ENCODE measurements around the gene NRBP1. TPM values are rescaled to one million over a fixed set of nuclear protein-coding genes. Genes with fewer than 3 reads are reported as not detected.

NRBP1 gene
- total RNA-seq, 3 donors from 2014 or later (not counting 1 experiment from before 2014, with no cell fraction given): 240 to 278 (median 262) TPM

- peaks cover 15 to 25% of the 10 kb centered on the region in 2 donors for H3K4me1 Mint-ChIP-seq
- DNase-seq (peak in 1 of 2 donors; percentile 75), ATAC-seq (peak; percentile 82 to 89 (median 87))
- H3K9me3 Mint-ChIP-seq: no peaks in the 10 kb centered on the region
- Histone ChIP-seq H3K27me3 (ENCODE audit: control insufficient read depth, insufficient read depth, low read length) (no peaks in the 10 kb centered on the region), H3K4me3 (ENCODE audit: low read length) (no peak overlapping the region), H3K36me3 (ENCODE audit: control insufficient read depth, insufficient read depth, low read length) (peaks cover 3% of the 10 kb centered on the region), H3K27ac (ENCODE audit: low read length) (peak overlapping the region; percentile 76), H3K4me1 (ENCODE audit: control insufficient read depth, insufficient read depth, low read length) (peaks cover 9% of the 10 kb centered on the region), H3K9me3 (ENCODE audit: control insufficient read depth, insufficient read depth, low read length) (no peaks in the 10 kb centered on the region)
- WGBS (ENCODE audit: insufficient coverage): 65% methylated on average over 7 of the region's 9 CpGs
- no peaks in the 10 kb centered on the region for H3K36me3 Mint-ChIP-seq
- H3K4me3 Mint-ChIP-seq: peak overlapping the region; percentile 79
- TF ChIP-seq CTCF (IDR thresholded peaks at IDR 0.05): no peak
- intact Hi-C loops (cut with micrococcal nuclease): loop anchor here (1.0 to 5.0 kb wide), 3 partner anchors 18 to 36 kb away; partner anchors contain the start of genes EIF2B4, NRBP1, PPM1G and SNX17
- peak overlapping the region; percentile 93 to 97 for H3K27ac Mint-ChIP-seq
- H3K27me3 Mint-ChIP-seq (ENCODE audit: low read depth in 2 of 2): no peaks in the 10 kb centered on the region
Observed at GRCh38 chr2:27390822-27391679, 37.4 kb upstream of the NRBP1 start.

- 97% methylated on average over 33 of the region's 33 CpGs for WGBS (ENCODE audit: insufficient coverage)
- Mint-ChIP-seq H3K27ac (peak overlapping the region; percentile 93 to 97), H3K4me1 (peaks cover 22 to 31% of the 10 kb centered on the region in 2 donors), H3K9me3 (no peaks in the 10 kb centered on the region), H3K4me3 (no peak overlapping the region), H3K36me3 (no peaks in the 10 kb centered on the region), H3K27me3 (ENCODE audit: low read depth in 2 of 2) (no peaks in the 10 kb centered on the region)
- intact Hi-C loops (cut with micrococcal nuclease): loop anchor here (5.0 kb wide), 1 partner anchor 34 kb away; the partner anchor contains the start of gene NRBP1
- no peak overlapping the region for H3K4me3 ChIP-seq (ENCODE audit: low read length)
- DNase-seq (no peak), ATAC-seq (no peak)
- no peak for TF ChIP-seq CTCF (IDR thresholded peaks at IDR 0.05)
- no peaks in the 10 kb centered on the region for H3K27me3 ChIP-seq (ENCODE audit: control insufficient read depth, insufficient read depth, low read length)
- H3K36me3 ChIP-seq (ENCODE audit: control insufficient read depth, insufficient read depth, low read length): no peaks in the 10 kb centered on the region
- no peak overlapping the region for H3K27ac ChIP-seq (ENCODE audit: low read length)
- H3K4me1 ChIP-seq (ENCODE audit: control insufficient read depth, insufficient read depth, low read length): peaks cover 9% of the 10 kb centered on the region
- H3K9me3 ChIP-seq (ENCODE audit: control insufficient read depth, insufficient read depth, low read length): no peaks in the 10 kb centered on the region
Observed at GRCh38 chr2:27393225-27393624, 35.2 kb upstream of the NRBP1 start.

- no peaks in the 10 kb centered on the region for H3K9me3 Mint-ChIP-seq
- peaks cover 24 to 29% of the 10 kb centered on the region in 2 donors for H3K4me1 Mint-ChIP-seq
- no peak overlapping the region for H3K27ac ChIP-seq (ENCODE audit: low read length)
- no peaks in the 10 kb centered on the region for H3K9me3 ChIP-seq (ENCODE audit: control insufficient read depth, insufficient read depth, low read length)
- no peaks in the 10 kb centered on the region for H3K27me3 ChIP-seq (ENCODE audit: control insufficient read depth, insufficient read depth, low read length)
- H3K4me3 ChIP-seq (ENCODE audit: low read length): no peak overlapping the region
- ATAC-seq (no peak), DNase-seq (no peak)
- TF ChIP-seq CTCF (IDR thresholded peaks at IDR 0.05): no peak
- intact Hi-C loops (cut with micrococcal nuclease): no loop called here
- WGBS (ENCODE audit: insufficient coverage): 91% methylated on average over 5 of the region's 5 CpGs
- H3K4me3 Mint-ChIP-seq: no peak overlapping the region
- peak overlapping the region in 1 of 2 donors; percentile 52 for H3K27ac Mint-ChIP-seq
- H3K4me1 ChIP-seq (ENCODE audit: control insufficient read depth, insufficient read depth, low read length): no peaks in the 10 kb centered on the region
- H3K36me3 ChIP-seq (ENCODE audit: control insufficient read depth, insufficient read depth, low read length): peaks cover 2% of the 10 kb centered on the region
- no peaks in the 10 kb centered on the region for H3K36me3 Mint-ChIP-seq
- H3K27me3 Mint-ChIP-seq (ENCODE audit: low read depth in 2 of 2): no peaks in the 10 kb centered on the region
Observed at GRCh38 chr2:27398962-27399361, 29.5 kb upstream of the NRBP1 start.
